Prostate gland (tissue), 2 donors: ENCODE measurements around the gene MAP4. TPM values are rescaled to one million over a fixed set of nuclear protein-coding genes. Genes with fewer than 3 reads are reported as not detected.

ENCODE experiments used
- DNase-seq: peaks from one replicate; pipeline ENCODE4 v3.0.0-alpha.2; 2019; ENCODE audit warnings: low spot score
- H3K27ac ChIP-seq, 2 donors: fragments of 200-600 bp; sonication (generic); 2 replicates each; pipeline ENCODE4 v1.5.1; 2017 to 2019
- H3K27me3 ChIP-seq: fragments of 200-600 bp; sonication (generic); replicated peaks from 2 replicates; pipeline ENCODE4 v1.5.1; 2019; ENCODE audit not compliant: insufficient read depth
- H3K36me3 ChIP-seq, 2 donors: fragments of 200-600 bp; sonication (generic); 1 replicate in 1 of 2; 2 replicates in 1 of 2; pipeline versions ENCODE4 v1.5.1 to v1.8.1; 2017 to 2019
- H3K4me1 ChIP-seq: fragments of 200-600 bp; sonication (generic); replicated peaks from 2 replicates; pipeline ENCODE4 v1.5.1; 2019
- H3K4me3 ChIP-seq, 2 donors: fragments of 200-600 bp; sonication (generic); 2 replicates each; pipeline ENCODE4 v1.5.1; 2017 to 2019
- H3K9me3 ChIP-seq: fragments of 200-600 bp; sonication (generic); 2 replicates; pipeline ENCODE4 v1.5.1; 2017
- CTCF ChIP-seq, 4 experiments: fragments of 200-600 bp in 2 of 4; fragments of 450-650 bp in 2 of 4; sonication (generic) in 2 of 4; IDR thresholded peaks; 1 replicate in 3 of 4; 2 replicates in 1 of 4; pipeline ENCODE4 v1.5.1; 2016 to 2019; ENCODE audit warnings: antibody characterized with exemption in 4 of 4, mild to moderate bottlenecking in 2 of 4, moderate library complexity in 2 of 4
- POLR2A ChIP-seq: fragments of 450-650 bp; IDR thresholded peaks from one replicate; pipeline ENCODE4 v1.6.1; 2016; ENCODE audit warnings: antibody characterized with exemption, mild to moderate bottlenecking
- POLR2AphosphoS5 ChIP-seq: sonication (generic); formaldehyde crosslinking; IDR thresholded peaks from one replicate; pipeline ENCODE4 v1.6.1; 2017; ENCODE audit warnings: antibody characterized with exemption
- WGBS: methylation state at CpG from one replicate; pipeline ENCODE4 v1.1.5; 2018; 5-methylcytosine and 5-hydroxymethylcytosine counted together
- intact Hi-C: fragments of 100-400 bp; cut with DNase I; formaldehyde crosslinking; loops from one replicate; pipeline ENCODE4 v1.14.2; 2022
- total RNA-seq, 2 donors: library from RNA; depleted of rRNA; stranded (reverse); fragments of >200 nt; gene quantifications; one replicate each; pipeline ENCODE4 v1.1.0, GENCODE V29; 2016

Gene MAP4
- total RNA-seq, 2 donors from 2014 or later, result 74.3 to 230 TPM

- WGBS, result 97% methylated on average over 2 of the region's 2 CpGs
- no peak for TF ChIP-seq CTCF (IDR thresholded peaks at IDR 0.05)
- TF ChIP-seq POLR2AphosphoS5, result no peak
- no peak for TF ChIP-seq POLR2A
- intact Hi-C loops, result no loop called here
Observed at GRCh38 chr3:47868306-47868705, 147.9 kb downstream of the MAP4 start.

DNA sequence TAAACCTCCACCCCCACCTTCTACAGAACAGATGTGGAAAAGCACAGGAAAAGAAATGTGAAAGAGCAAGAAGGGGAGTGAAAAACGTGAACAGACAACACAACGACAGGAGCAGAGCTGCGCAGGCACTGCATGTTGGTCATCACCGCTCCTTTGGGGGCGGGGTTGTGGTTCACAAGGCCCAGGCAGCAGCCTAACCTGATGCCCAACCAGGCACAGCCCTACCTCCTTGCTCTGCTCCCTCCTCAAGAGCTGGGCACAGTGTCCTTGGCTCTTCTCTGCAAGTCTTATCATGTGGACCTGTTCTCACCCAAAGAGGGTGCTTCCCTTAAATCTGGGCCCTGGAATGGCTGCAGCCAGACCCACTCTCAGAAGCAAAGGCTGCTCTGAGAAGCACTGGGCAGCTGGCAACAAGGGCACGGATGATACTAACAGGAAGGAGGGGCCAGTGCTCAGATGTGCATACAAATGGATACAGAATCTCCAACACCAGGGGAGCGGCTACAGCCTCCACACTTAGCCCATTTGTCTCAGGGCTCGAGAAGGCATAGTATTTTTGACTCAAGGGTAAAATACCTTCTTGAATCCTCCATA is 148.7 kb downstream of the MAP4 start:
- Histone ChIP-seq H3K27ac (no peak overlapping the region), H3K4me1 (no peaks in the 10 kb centered on the region), H3K27me3 (no peaks in the 10 kb centered on the region), H3K36me3 (peaks cover 8% of the 10 kb centered on the region in 2 donors), H3K9me3 (no peaks in the 10 kb centered on the region), H3K4me3 (no peak overlapping the region)
- no peak for DNase-seq
- TF ChIP-seq POLR2AphosphoS5 (no peak), POLR2A (no peak), CTCF (IDR thresholded peaks at IDR 0.05) (no peak)
- WGBS, result 93% methylated on average over 8 of the region's 8 CpGs
- intact Hi-C loops, result no loop called here

More at GRCh38 chr3:47868306-47868705, 147.9 kb downstream of the MAP4 start:
- Histone ChIP-seq H3K4me3 (no peak overlapping the region), H3K27me3 (no peaks in the 10 kb centered on the region), H3K4me1 (no peaks in the 10 kb centered on the region), H3K27ac (no peak overlapping the region), H3K36me3 (peaks cover 8% of the 10 kb centered on the region in 2 donors), H3K9me3 (no peaks in the 10 kb centered on the region)
- DNase-seq, result no peak

DNA sequence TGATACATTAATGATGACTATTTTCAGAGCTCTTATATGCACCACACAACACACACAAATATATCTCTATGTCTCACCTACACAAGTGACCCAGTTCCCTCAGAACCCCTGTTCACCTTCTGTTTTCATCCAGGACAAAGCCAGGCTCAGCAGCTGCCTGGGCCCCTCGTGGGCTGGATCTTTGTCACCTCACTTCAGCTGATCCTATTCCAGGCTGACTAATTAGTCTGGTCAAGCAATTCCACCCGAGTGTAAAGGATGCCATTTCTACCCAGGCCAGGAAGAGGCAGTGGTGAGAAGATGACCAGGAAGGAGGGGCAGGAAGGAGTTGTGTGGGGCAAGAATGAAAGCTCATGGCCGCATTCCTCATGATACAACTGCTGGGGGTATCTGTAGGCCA is 151.0 kb downstream of the MAP4 start:
- intact Hi-C loops, result no loop called here
- 46% methylated on average over 3 of the region's 3 CpGs for WGBS
- H3K36me3 ChIP-seq, result peaks cover 8% of the 10 kb centered on the region in 2 donors

GRCh38 chr3:47863391-47864128 is 152.7 kb downstream of the MAP4 start:
- no peaks in the 10 kb centered on the region for H3K9me3 ChIP-seq
- WGBS, result 95% methylated on average over 12 of the region's 12 CpGs
- H3K4me1 ChIP-seq, result no peaks in the 10 kb centered on the region
- DNase-seq, result no peak
- TF ChIP-seq POLR2AphosphoS5, result no peak
- TF ChIP-seq POLR2A, result no peak
- TF ChIP-seq CTCF (IDR thresholded peaks at IDR 0.05), result no peak
- intact Hi-C loops, result no loop called here
- H3K27me3 ChIP-seq, result no peaks in the 10 kb centered on the region
- peaks cover 3 to 8% of the 10 kb centered on the region in 2 donors for H3K36me3 ChIP-seq
- H3K27ac ChIP-seq, result no peak overlapping the region
- no peak overlapping the region for H3K4me3 ChIP-seq

More for the DNA sequence above, 151.0 kb downstream of the MAP4 start:
- Histone ChIP-seq H3K4me3 (no peak overlapping the region), H3K4me1 (no peaks in the 10 kb centered on the region), H3K27me3 (no peaks in the 10 kb centered on the region), H3K9me3 (no peaks in the 10 kb centered on the region), H3K27ac (no peak overlapping the region)
- no peak for DNase-seq
- TF ChIP-seq POLR2A (no peak), CTCF (IDR thresholded peaks at IDR 0.05) (no peak), POLR2AphosphoS5 (no peak)
